Transverse colon (tissue), 4 donors: ENCODE results near the gene CPSF4. TPM values are rescaled to one million over a fixed set of nuclear protein-coding genes. Genes with fewer than 3 reads are reported as not detected.

ENCODE experiments used
- DNase-seq: peaks from one replicate; pipeline ENCODE4 v3.0.0-alpha.2; 2019
- H3K27ac ChIP-seq, 4 donors: fragments of 200-600 bp; sonication (generic); 2 replicates each; pipeline ENCODE4 v1.5.1; 2016 to 2018; ENCODE audit warnings: inconsistent platforms in 4 of 4
- H3K27me3 ChIP-seq: fragments of 200-600 bp; sonication (generic); 2 replicates; pipeline ENCODE4 v1.5.1; 2017; ENCODE audit warnings: inconsistent platforms
- H3K36me3 ChIP-seq, 4 donors: fragments of 200-600 bp; sonication (generic); 2 replicates each; pipeline ENCODE4 v1.5.1; 2017 to 2019; ENCODE audit warnings: inconsistent platforms in 4 of 4
- H3K4me1 ChIP-seq, 4 donors: fragments of 200-600 bp; sonication (generic); 2 replicates each; pipeline ENCODE4 v1.5.1; 2017 to 2020; ENCODE audit warnings: inconsistent platforms in 4 of 4
- H3K4me3 ChIP-seq, 4 donors: fragments of 200-600 bp; sonication (generic); 1 replicate in 1 of 4; 2 replicates in 3 of 4; pipeline versions ENCODE4 v1.5.1 to v1.6.1; 2017 to 2019; ENCODE audit warnings: inconsistent platforms in 4 of 4
- H3K9me3 ChIP-seq, 2 donors: fragments of 200-600 bp; sonication (generic); 2 replicates each; pipeline ENCODE4 v1.5.1; 2017 to 2019; ENCODE audit warnings: inconsistent platforms in 2 of 2
- CTCF ChIP-seq, 5 experiments: fragments of 200-600 bp in 3 of 5; fragments of 450-650 bp in 2 of 5; sonication (generic) in 3 of 5; IDR thresholded peaks; 1 replicate in 2 of 5; 2 replicates in 3 of 5; pipeline ENCODE4 v1.5.1; 2016 to 2017; ENCODE audit warnings: antibody characterized with exemption in 5 of 5, inconsistent platforms in 3 of 5, mild to moderate bottlenecking in 2 of 5, moderate library complexity in 1 of 5
- EP300 ChIP-seq: sonication (generic); formaldehyde crosslinking; IDR thresholded peaks from one replicate; pipeline ENCODE4 v1.6.1; 2017; ENCODE audit warnings: antibody characterized with exemption, low read depth
- POLR2A ChIP-seq: fragments of 450-650 bp; IDR thresholded peaks from one replicate; pipeline ENCODE4 v1.6.1; 2016; ENCODE audit warnings: antibody characterized with exemption, mild to moderate bottlenecking, moderate library complexity
- POLR2AphosphoS5 ChIP-seq, 3 donors: sonication (generic); formaldehyde crosslinking; IDR thresholded peaks; one replicate each; pipeline ENCODE4 v1.6.1; 2016; ENCODE audit warnings: antibody characterized with exemption in 3 of 3
- WGBS, 2 donors: methylation state at CpG; one replicate each; pipeline ENCODE4 v1.1.5; 2018; ENCODE audit warnings: low coverage in 1 of 2; 5-methylcytosine and 5-hydroxymethylcytosine counted together
- in situ Hi-C, 4 donors: fragments of 200-750 bp; cut with MboI; loops; one replicate each; pipeline versions ENCODE4 v1.15.0 to v1.15.1; 2017; ENCODE audit warnings: low sequenced_read_pairs in 3 of 4, low pct_ligation_motif_present in 1 of 4, low pct_unique_long_range_greater_than_20kb in 1 of 4
- intact Hi-C: fragments of 100-400 bp; cut with DNase I; formaldehyde crosslinking; loops from one replicate; pipeline ENCODE4 v1.15.1; 2023; ENCODE audit warnings: low total_unique reads
- total RNA-seq, 4 donors: library from RNA; depleted of rRNA; stranded (reverse); fragments of >200 nt; gene quantifications; one replicate each; pipeline ENCODE4 v1.1.0, GENCODE V29; 2016

CPSF4 gene
- total RNA-seq, 4 donors from 2014 or later, result 20.7 to 65.5 (median 24.8) TPM

DNA sequence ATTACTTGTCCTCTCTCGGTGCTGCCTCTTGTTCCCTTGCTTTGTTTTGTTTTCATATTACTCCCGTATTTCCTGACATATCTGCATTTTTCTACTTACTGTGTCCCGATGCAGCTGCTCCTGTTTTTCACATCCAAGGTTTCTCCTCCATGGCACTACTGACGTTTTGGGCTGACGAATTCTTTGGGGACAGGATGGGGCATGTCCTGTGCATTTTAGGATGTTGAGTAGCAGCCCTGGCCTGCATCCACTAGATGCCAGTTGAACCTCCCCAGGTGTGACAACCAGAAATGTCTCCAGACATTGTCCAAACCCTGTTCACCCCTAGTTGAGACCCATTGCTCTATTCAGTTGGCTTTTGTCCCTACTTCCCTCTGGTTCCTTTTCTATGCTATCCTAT is 46.4 kb downstream of the CPSF4 start:
- WGBS, 2 donors, result 89 to 94% methylated on average over 5 of the region's 5 CpGs
- Histone ChIP-seq H3K27me3 (no peaks in the 10 kb centered on the region), H3K9me3 (no peaks in the 10 kb centered on the region), H3K4me3 (no peak overlapping the region), H3K27ac (no peak overlapping the region), H3K4me1 (no peaks in the 10 kb centered on the region), H3K36me3 (peaks cover 0 to 20% (median 0%) of the 10 kb centered on the region in 4 donors)
- in situ Hi-C loops (no loop called here), intact Hi-C loops (no loop called here)
- TF ChIP-seq POLR2AphosphoS5 (IDR thresholded peaks at IDR 0.05) (no peak), EP300 (no peak), CTCF (IDR thresholded peaks at IDR 0.05) (no peak), POLR2A (no peak)
- no peak for DNase-seq

GRCh38 chr7:99489235-99489634 is 50.5 kb downstream of the CPSF4 start:
- no peak for DNase-seq
- Histone ChIP-seq H3K4me1 (no peaks in the 10 kb centered on the region), H3K27ac (no peak overlapping the region), H3K27me3 (no peaks in the 10 kb centered on the region), H3K4me3 (no peak overlapping the region), H3K36me3 (peaks cover 3 to 21% (median 8%) of the 10 kb centered on the region in 4 donors), H3K9me3 (peaks cover 11 to 15% of the 10 kb centered on the region in 2 donors)
- intact Hi-C loops (no loop called here), in situ Hi-C loops (no loop called here)
- WGBS, 2 donors, result 82% methylated on average over 4 of the region's 4 CpGs; no CpG with 5 or more reads in 1 of the 2 donors
- TF ChIP-seq EP300 (no peak), POLR2A (no peak), POLR2AphosphoS5 (IDR thresholded peaks at IDR 0.05) (no peak), CTCF (IDR thresholded peaks at IDR 0.05) (no peak)

GRCh38 chr7:99490878-99491277 is 52.1 kb downstream of the CPSF4 start:
- no peak for DNase-seq
- no peak overlapping the region for H3K27ac ChIP-seq
- in situ Hi-C loops (no loop called here), intact Hi-C loops (no loop called here)
- no peak overlapping the region for H3K4me3 ChIP-seq
- H3K4me1 ChIP-seq, result no peaks in the 10 kb centered on the region
- peaks cover 3 to 36% (median 12%) of the 10 kb centered on the region in 4 donors for H3K36me3 ChIP-seq
- WGBS, 2 donors, result 48 to 88% methylated on average over 2 to 3 of the region's 3 CpGs
- peaks cover 17 to 22% of the 10 kb centered on the region in 2 donors for H3K9me3 ChIP-seq
- TF ChIP-seq POLR2AphosphoS5 (IDR thresholded peaks at IDR 0.05) (no peak), CTCF (IDR thresholded peaks at IDR 0.05) (no peak), POLR2A (no peak), EP300 (no peak)
- no peaks in the 10 kb centered on the region for H3K27me3 ChIP-seq

- peaks cover 17 to 22% of the 10 kb centered on the region in 2 donors for H3K9me3 ChIP-seq
- WGBS, 2 donors, result 98 to 100% methylated on average over 4 to 6 of the region's 6 CpGs
- in situ Hi-C loops, result no loop called here
Observed at GRCh38 chr7:99493823-99494222, 55.1 kb downstream of the CPSF4 start.

More at GRCh38 chr7:99493823-99494222, 55.1 kb downstream of the CPSF4 start:
- intact Hi-C loops, result no loop called here
- TF ChIP-seq EP300 (no peak), POLR2AphosphoS5 (IDR thresholded peaks at IDR 0.05) (no peak), POLR2A (no peak), CTCF (IDR thresholded peaks at IDR 0.05) (no peak)
- no peak overlapping the region for H3K4me3 ChIP-seq
- DNase-seq, result no peak
- peaks cover 3 to 43% (median 13%) of the 10 kb centered on the region in 4 donors for H3K36me3 ChIP-seq
- no peak overlapping the region for H3K27ac ChIP-seq
- H3K27me3 ChIP-seq, result no peaks in the 10 kb centered on the region
- H3K4me1 ChIP-seq, result peaks cover 3 to 17% (median 14%) of the 10 kb centered on the region in 4 donors
